ENCODE data around the gene TNFAIP2. TPM values are rescaled to one million over a fixed set of nuclear protein-coding genes. Genes with fewer than 3 reads are reported as not detected.
A peak's percentile ranks its signal among the peaks of the same experiment; 100 is the strongest.

Gene TNFAIP2
- total and polyA plus RNA-seq, 9 of the 15 experiments (the other 6 are each of a cell fraction or from before 2014, with no cell fraction given), result 22.6 to 68.6 (median 44.6) TPM

DNA sequence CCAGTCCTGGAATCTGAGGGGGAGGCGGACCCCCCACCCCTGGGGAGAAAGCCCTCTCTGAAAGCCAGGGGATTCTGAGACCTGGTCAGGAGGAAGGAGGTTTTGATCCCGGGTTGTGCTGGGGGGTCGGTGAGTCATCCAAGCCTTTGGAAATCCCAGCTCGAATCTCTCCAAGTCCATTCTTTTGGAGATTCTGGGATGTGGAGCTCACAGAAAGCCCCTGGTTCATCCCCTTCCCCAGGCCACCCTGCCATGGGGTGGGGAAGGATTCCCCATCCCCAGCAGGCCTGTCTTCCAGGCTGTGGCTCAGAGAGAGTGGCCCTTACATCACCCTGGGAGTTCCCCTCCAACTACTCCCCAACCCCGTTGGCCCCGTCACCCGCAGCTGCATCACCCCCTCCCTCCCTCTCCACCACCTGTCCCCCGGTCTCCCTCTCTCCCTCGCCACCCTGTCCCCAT, 14.5 kb upstream of the TNFAIP2 start:
- POLR2A ChIA-PET, result interaction anchor here (0.5 kb wide), 1 partner anchor 1073 kb away, joined by 3 read pairs; no protein-coding TSS in a partner anchor
- FAIRE-seq, result no peak
- H3K4me2 ChIP-seq (ENCODE audit: insufficient read depth, low read length), result peak overlapping the region; percentile 64; the same call in 1 of the 2 replicates
- no peak overlapping the region for H2AFZ ChIP-seq (ENCODE audit: low read depth, low read length)
- no peaks in the 10 kb centered on the region for H3K9me1 ChIP-seq (ENCODE audit: control insufficient read depth, insufficient read depth, low read length)
- H3K27ac ChIP-seq (ENCODE audit: extremely low read depth, low read depth, low read length), result peak overlapping the region; percentile 66
- H3K9me3 ChIP-seq (replicated peaks; ENCODE audit: control insufficient read depth, insufficient read depth, low read depth, low read length), result no peaks in the 10 kb centered on the region
- CTCF ChIA-PET (ENCODE audit: low intra/inter-chr PET ratio), result interaction anchor here (0.6 kb wide), 1 partner anchor 31 kb away, joined by 3 read pairs; no protein-coding TSS in a partner anchor
- in situ Hi-C loops (cut with MboI) (loop anchor here (10.0 kb wide), 1 partner anchor 186 kb away; no protein-coding TSS in a partner anchor), intact Hi-C loops (cut with micrococcal nuclease) (no loop called here)
- H3K27me3 ChIP-seq (ENCODE audit: control insufficient read depth in 2 of 2, insufficient read depth in 2 of 2, low read length in 2 of 2), result no peaks in the 10 kb centered on the region
- no peaks in the 10 kb centered on the region for H3K36me3 ChIP-seq (ENCODE audit: control insufficient read depth, insufficient read depth, low read length)
- H3K4me3 ChIP-seq, result no peak overlapping the region
- 20% methylated on average over 1 of the region's 9 CpGs for WGBS (ENCODE audit: insufficient coverage, low coverage, missing lambda C conversion rate)
- peaks cover 46 to 92% of the 10 kb centered on the region in 2 experiments for H3K4me1 ChIP-seq (replicated peaks in 1 of 2; ENCODE audit: control insufficient read depth in 2 of 2, insufficient read depth in 2 of 2, low read length in 2 of 2)
- H3K9ac ChIP-seq (ENCODE audit: insufficient read depth in 1 of 2, low read depth in 2 of 2, low read length in 2 of 2), result peak overlapping the region; percentile 45 to 87; a peak in 3 of 4 replicates
- H3K79me2 ChIP-seq (ENCODE audit: control insufficient read depth, insufficient read depth, low read length), result no peaks in the 10 kb centered on the region; the same call in 1 of the 3 replicates
- peak; percentile 35 for ATAC-seq
- no TSS peak for BruUV-seq (replicated peaks)
- H4K20me1 ChIP-seq (replicated peaks; ENCODE audit: control insufficient read depth, insufficient read depth, low read length), result no peaks in the 10 kb centered on the region
- peak; percentile 34 to 60 (median 44) for DNase-seq (ENCODE audit: extremely low read depth in 1 of 4, low spot score in 3 of 4)
- TF ChIP-seq IRF1 (CRISPR knock-in tag; IDR thresholded peaks at IDR 0.05; ENCODE audit: borderline replicate concordance) (no peak), HSF4 (CRISPR knock-in tag; IDR thresholded peaks at IDR 0.05; ENCODE audit: borderline replicate concordance) (no peak), FOXA1 (IDR thresholded peaks at IDR 0.05; ENCODE audit: borderline replicate concordance) (no peak), MIER1 (IDR thresholded peaks at IDR 0.05; ENCODE audit: low read depth) (no peak), FUS (optimal IDR thresholded peaks at IDR 0.05; ENCODE audit: low read depth, low read length) (no peak), SRF (CRISPR knock-in tag; IDR thresholded peaks at IDR 0.05) (no peak), FOSL1 (tag; conservative IDR thresholded peaks at IDR 0.05) (peak; percentile 38; the same call in 1 of the 2 replicates), MAZ (CRISPR knock-in tag; conservative IDR thresholded peaks at IDR 0.05 in 1 of 2, IDR thresholded peaks at IDR 0.05 in 1 of 2) (peak in 1 of 2 experiments; percentile 30; a peak in 1 of 4 replicates), ZNF217 (CRISPR knock-in tag; IDR thresholded peaks at IDR 0.05) (no peak), ZNF79 (CRISPR knock-in tag; IDR thresholded peaks at IDR 0.05; ENCODE audit: low read depth) (no peak), ZNF436 (CRISPR knock-in tag; IDR thresholded peaks at IDR 0.05) (no peak), RCOR1 (IDR thresholded peaks at IDR 0.05; ENCODE audit: borderline replicate concordance in 1 of 2, low read depth in 2 of 2, low read length in 2 of 2) (peak in 1 of 2 experiments; percentile 18; a peak in 1 of 4 replicates), MBD2 (IDR thresholded peaks at IDR 0.05; ENCODE audit: borderline replicate concordance, low read depth) (no peak), AFF4 (CRISPR knock-in tag; IDR thresholded peaks at IDR 0.05) (no peak), PHF20 (IDR thresholded peaks at IDR 0.05; ENCODE audit: partially characterized antibody) (no peak), CBX5 (IDR thresholded peaks at IDR 0.05; ENCODE audit: borderline replicate concordance, low read depth) (no peak), DPF2 (IDR thresholded peaks at IDR 0.05) (peak; percentile 21; the same call in 1 of the 2 replicates)

Data from K562 (cell line).